PC-9 (cell line): ENCODE results near the gene TMEM156. TPM values are rescaled to one million over a fixed set of nuclear protein-coding genes. Genes with fewer than 3 reads are reported as not detected.

Experiments
- BruUV-seq: library from RNA; stranded (reverse); fragments of 400-500 nt; replicated peaks from 2 replicates; lab custom pipeline; 2021; lab: Mats Ljungman, UMichigan
- CTCF ChIA-PET: fragments of 300-600 bp; sonication (Branson Sonifier 250); formaldehyde crosslinking; loops from one replicate; lab custom pipeline; 2022; ENCODE audit warnings: antibody characterized with exemption; lab: Charles Lee
- POLR2A ChIA-PET: fragments of 300-600 bp; sonication (Branson Sonifier 250); formaldehyde crosslinking; loops from one replicate; lab custom pipeline; 2022; ENCODE audit warnings: antibody characterized with exemption; ENCODE audit not compliant: unreplicated experiment; lab: Charles Lee
- DNase-seq, 2 experiments: peaks; one replicate each; pipeline versions ENCODE4 v3.0.0 to v3.0.0-alpha.2; 2015 to 2022; ENCODE audit warnings: mixed read lengths in 1 of 2
- H2AFZ ChIP-seq: fragments of 200-600 bp; sonication (generic); 2 replicates; pipeline ENCODE4 v1.8.1; 2017; ENCODE audit warnings: antibody characterized with exemption
- H3F3A ChIP-seq: fragments of 200-600 bp; sonication (generic); 2 replicates; pipeline ENCODE4 v1.8.1; 2017; ENCODE audit warnings: antibody characterized with exemption, mild to moderate bottlenecking, low read depth; ENCODE audit not compliant: insufficient read depth
- H3K27ac ChIP-seq: fragments of 200-600 bp; sonication (generic); 2 replicates; pipeline ENCODE4 v1.6.1; 2016; ENCODE audit warnings: mixed run types
- H3K27me3 ChIP-seq: fragments of 200-600 bp; sonication (generic); 2 replicates; pipeline ENCODE4 v1.6.1; 2016; ENCODE audit warnings: low read depth, mixed run types; ENCODE audit not compliant: insufficient read depth
- H3K36me3 ChIP-seq: fragments of 200-600 bp; sonication (generic); 2 replicates; pipeline ENCODE4 v1.6.1; 2016; ENCODE audit warnings: low read depth, mixed run types
- H3K4me1 ChIP-seq: fragments of 200-600 bp; sonication (generic); replicated peaks from 2 replicates; pipeline ENCODE4 v1.6.1; 2016; ENCODE audit warnings: mixed run types; ENCODE audit not compliant: insufficient read depth
- H3K4me2 ChIP-seq: fragments of 200-600 bp; sonication (generic); 2 replicates; pipeline ENCODE4 v1.6.1; 2017; ENCODE audit warnings: mixed run types
- H3K4me3 ChIP-seq: fragments of 200-600 bp; sonication (generic); 2 replicates; pipeline ENCODE4 v1.6.1; 2016; ENCODE audit warnings: mixed run types
- H3K79me2 ChIP-seq: fragments of 200-600 bp; sonication (generic); 2 replicates; pipeline ENCODE4 v1.6.1; 2017; ENCODE audit warnings: low read depth, mixed run types
- H3K9me2 ChIP-seq: fragments of 200-600 bp; sonication (generic); 2 replicates; pipeline ENCODE4 v1.8.1; 2017; ENCODE audit warnings: mild to moderate bottlenecking; ENCODE audit not compliant: insufficient read depth
- H3K9me3 ChIP-seq: fragments of 200-600 bp; sonication (generic); 2 replicates; pipeline ENCODE4 v1.8.1; 2016; ENCODE audit warnings: low read depth; ENCODE audit not compliant: insufficient read depth
- H4K20me1 ChIP-seq: fragments of 200-600 bp; sonication (generic); 2 replicates; pipeline ENCODE4 v1.8.1; 2017; ENCODE audit not compliant: insufficient read depth
- CTCF ChIP-seq: fragments of 200-600 bp; sonication (generic); conservative IDR thresholded peaks from 2 replicates; pipeline ENCODE4 v1.6.1; 2017; ENCODE audit warnings: mixed run types, antibody characterized with exemption, mild to moderate bottlenecking, moderate library complexity
- EZH2 ChIP-seq: fragments of 200-600 bp; sonication (generic); IDR thresholded peaks from 2 replicates; pipeline ENCODE4 v1.8.0; 2017; ENCODE audit warnings: antibody characterized with exemption, low read depth
- intact Hi-C: fragments of 100-400 bp; cut with micrococcal nuclease; formaldehyde crosslinking; loops from one replicate; pipeline ENCODE4 v1.10.0; 2022; ENCODE audit not compliant: unreplicated experiment
- total RNA-seq: library from RNA; stranded (reverse); gene quantifications from 2 replicates; pipeline ENCODE4 v1.2.3, GENCODE V29; 2021

TMEM156 gene
- total RNA-seq, 1 experiment from 2014 or later: 29.3 TPM

- no peak for DNase-seq
- H3K9me2 ChIP-seq: no peaks in the 10 kb centered on the region
- H3F3A ChIP-seq: no peaks in the 10 kb centered on the region
- peaks cover 10% of the 10 kb centered on the region for H3K36me3 ChIP-seq
- H2AFZ ChIP-seq: no peak overlapping the region
- no peak overlapping the region for H3K4me2 ChIP-seq
- ChIA-PET POLR2A (no interaction called here), CTCF (no interaction called here)
- no TSS peak for BruUV-seq
- H3K79me2 ChIP-seq: no peaks in the 10 kb centered on the region
- H3K9me3 ChIP-seq: no peaks in the 10 kb centered on the region
- H3K27me3 ChIP-seq: no peaks in the 10 kb centered on the region
- no peak overlapping the region for H3K27ac ChIP-seq
- no peak overlapping the region for H3K4me3 ChIP-seq
- no peaks in the 10 kb centered on the region for H4K20me1 ChIP-seq
- TF ChIP-seq CTCF: no peak
- no peak for TF ChIP-seq EZH2
- no peaks in the 10 kb centered on the region for H3K4me1 ChIP-seq
- intact Hi-C loops: no loop called here
Observed at GRCh38 chr4:38983291-38983690, 48.9 kb downstream of the TMEM156 start.

- Histone ChIP-seq H3K27ac (no peak overlapping the region), H3F3A (peaks cover 6% of the 10 kb centered on the region; the same call in 1 of the 2 replicates), H2AFZ (no peak overlapping the region), H3K79me2 (no peaks in the 10 kb centered on the region), H3K27me3 (no peaks in the 10 kb centered on the region), H3K36me3 (peaks cover 10% of the 10 kb centered on the region), H3K4me3 (no peak overlapping the region), H4K20me1 (no peaks in the 10 kb centered on the region), H3K4me2 (no peak overlapping the region), H3K4me1 (no peaks in the 10 kb centered on the region), H3K9me3 (no peaks in the 10 kb centered on the region), H3K9me2 (no peaks in the 10 kb centered on the region)
- BruUV-seq: no TSS peak
- no peak for DNase-seq
- CTCF ChIA-PET: no interaction called here
- POLR2A ChIA-PET: no interaction called here
- intact Hi-C loops: no loop called here
- TF ChIP-seq CTCF: no peak
- no peak for TF ChIP-seq EZH2
Observed at GRCh38 chr4:38982361-38983095, 49.7 kb downstream of the TMEM156 start.

DNA sequence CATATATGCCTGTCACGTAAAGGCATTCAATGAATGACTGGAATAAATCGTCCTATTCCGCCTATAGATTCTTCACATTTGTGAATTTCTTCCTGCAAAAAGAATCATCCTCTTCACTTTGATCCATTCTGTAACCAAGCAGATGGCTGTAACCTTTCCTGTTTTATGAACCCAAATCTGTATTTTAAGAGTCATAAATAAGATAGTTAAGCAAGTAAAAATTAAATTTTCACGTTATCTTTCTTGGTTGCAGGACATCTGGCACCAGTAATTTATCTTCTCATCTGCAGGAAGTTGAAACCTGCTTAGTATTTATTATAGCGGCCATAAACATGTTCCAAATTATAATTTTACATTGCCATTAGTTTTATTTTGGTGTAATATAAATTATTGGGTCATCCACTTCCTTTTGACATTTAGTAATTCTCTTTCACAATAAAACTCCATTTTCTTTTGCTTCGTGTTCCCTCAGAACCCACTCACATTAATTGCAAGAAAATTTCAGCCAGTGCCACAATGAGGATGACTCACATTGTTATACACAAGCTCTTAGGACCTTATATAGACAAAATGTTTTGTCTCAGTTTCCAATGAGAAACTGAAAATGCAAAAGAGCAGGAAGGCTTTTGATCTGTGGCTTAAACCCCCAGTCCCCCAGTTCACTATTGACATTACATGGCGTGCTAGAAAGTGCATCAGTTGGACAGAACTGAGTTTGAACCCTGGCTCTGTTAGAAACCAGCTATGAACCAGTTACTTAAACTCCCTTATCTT lies 51.1 kb downstream of the TMEM156 start:
- no TSS peak for BruUV-seq
- H2AFZ ChIP-seq: no peak overlapping the region
- peaks cover 13% of the 10 kb centered on the region for H3K36me3 ChIP-seq
- peaks cover 9% of the 10 kb centered on the region; the same call in 1 of the 2 replicates for H3F3A ChIP-seq
- CTCF ChIA-PET: no interaction called here
- intact Hi-C loops: no loop called here
- H3K4me3 ChIP-seq: no peak overlapping the region
- POLR2A ChIA-PET: no interaction called here
- no peaks in the 10 kb centered on the region for H3K79me2 ChIP-seq
- no peaks in the 10 kb centered on the region for H3K4me1 ChIP-seq
- no peaks in the 10 kb centered on the region for H4K20me1 ChIP-seq
- no peaks in the 10 kb centered on the region for H3K27me3 ChIP-seq
- no peaks in the 10 kb centered on the region for H3K9me2 ChIP-seq
- no peak overlapping the region for H3K27ac ChIP-seq
- DNase-seq: no peak
- no peak for TF ChIP-seq EZH2
- no peak for TF ChIP-seq CTCF
- H3K9me3 ChIP-seq: no peaks in the 10 kb centered on the region
- no peak overlapping the region for H3K4me2 ChIP-seq
